ENCODE measurements around the gene CASKIN1.

CASKIN1 gene

GRCh38 chr16:2190659-2191445 lies 5.6 kb downstream of the CASKIN1 start:
- no peak for DNase-seq

GRCh38 chr16:2190002-2190658 lies 6.3 kb downstream of the CASKIN1 start:
- DNase-seq: no peak

DNA sequence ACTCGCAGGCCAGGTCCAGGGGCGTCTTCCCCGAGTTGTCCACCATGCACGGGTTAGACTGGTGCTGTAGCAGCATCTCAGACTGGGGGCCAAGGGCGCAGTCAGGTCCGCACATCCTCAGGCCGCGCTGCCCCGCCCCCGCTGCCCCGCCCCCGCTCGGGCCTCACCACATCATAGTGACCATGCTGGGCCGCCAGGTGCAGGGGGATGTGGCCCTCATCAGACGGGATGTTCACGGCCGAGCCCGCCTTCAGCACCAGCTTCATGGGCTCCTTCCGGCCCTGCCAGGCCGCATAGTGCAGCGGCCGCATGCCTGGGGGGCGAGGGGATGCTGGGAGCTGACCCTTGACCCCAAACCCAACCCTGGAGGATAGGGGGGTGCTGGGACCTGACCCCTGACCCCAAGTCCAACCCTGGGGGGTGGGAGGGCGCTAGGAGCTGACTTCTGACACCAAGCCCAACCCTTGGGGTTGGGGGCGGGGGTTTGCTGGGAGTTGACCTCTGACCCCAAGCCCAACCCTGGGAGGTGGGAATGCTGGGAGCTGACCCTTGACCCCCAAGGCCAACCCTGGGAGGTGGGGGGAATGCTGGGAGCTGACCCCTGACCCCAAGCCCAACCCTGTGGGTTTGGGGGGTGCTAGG lies 7.0 kb downstream of the CASKIN1 start:
- DNase-seq: no peak

GRCh38 chr16:2188395-2188794 lies 8.0 kb downstream of the CASKIN1 start:
- DNase-seq: no peak

DNA sequence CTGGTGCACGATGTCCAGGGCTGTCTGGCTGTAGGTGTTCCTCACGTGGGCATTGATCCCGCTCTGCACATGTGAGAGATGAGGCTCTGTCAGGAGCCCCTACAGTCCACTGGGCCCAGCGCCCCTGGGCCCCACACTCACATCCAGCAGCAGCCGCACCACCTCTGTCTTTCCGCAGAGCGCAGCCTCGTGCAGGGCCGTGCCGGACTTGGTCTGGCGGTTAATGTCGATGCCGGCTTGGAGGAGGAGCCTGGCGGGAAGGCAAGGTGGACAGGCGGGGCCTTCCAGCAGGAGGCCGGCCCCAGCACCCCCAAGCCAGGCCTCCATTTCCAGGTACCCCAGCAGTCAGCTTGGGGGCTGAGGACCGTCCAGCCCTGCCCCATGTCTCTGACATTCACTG lies 9.2 kb downstream of the CASKIN1 start:
- DNase-seq: no peak

DNA sequence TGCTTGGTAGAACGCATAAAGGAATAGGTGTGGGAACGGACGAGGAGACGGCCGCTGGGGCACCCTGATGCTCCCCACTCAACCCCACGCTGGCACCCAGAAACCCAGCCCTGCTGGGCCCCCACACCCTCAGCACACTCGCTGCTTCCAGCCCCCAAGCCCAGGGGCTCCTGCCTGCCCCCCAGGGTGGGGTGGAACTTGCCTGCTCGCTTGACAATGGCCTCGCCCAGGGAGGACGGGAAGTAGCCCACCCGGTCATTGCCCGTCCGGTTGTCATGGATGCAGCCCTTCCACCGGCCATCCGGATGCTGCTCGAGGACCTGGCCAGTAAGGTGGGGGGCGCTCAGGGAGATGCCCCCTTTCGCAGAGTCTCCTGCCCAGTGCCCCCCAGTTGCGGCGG lies 9.9 kb downstream of the CASKIN1 start:
- DNase-seq: no peak

- no peak for DNase-seq
Measured at GRCh38 chr16:2186064-2186463, 10.3 kb downstream of the CASKIN1 start.

- DNase-seq: no peak
Measured at GRCh38 chr16:2184962-2185361, 11.4 kb downstream of the CASKIN1 start.

DNA sequence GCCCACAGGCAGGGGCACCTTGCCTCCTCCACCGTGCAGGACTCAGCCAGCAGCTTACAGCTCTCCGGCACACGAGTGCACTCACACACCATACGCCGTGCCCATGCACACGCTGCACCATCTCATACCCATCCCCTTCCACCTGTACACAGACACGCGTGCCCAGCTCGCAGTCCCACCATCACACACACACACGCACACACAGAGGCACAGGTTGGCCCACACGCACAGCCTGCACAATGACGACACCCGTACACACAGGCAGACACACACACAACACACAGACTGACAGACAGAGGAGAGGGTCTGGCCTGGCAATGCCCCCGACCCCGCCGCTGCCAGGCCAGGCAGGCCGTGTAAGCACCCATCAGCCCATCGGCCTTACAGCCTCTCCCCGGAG lies 12.1 kb downstream of the CASKIN1 start:
- no peak for DNase-seq

DNA sequence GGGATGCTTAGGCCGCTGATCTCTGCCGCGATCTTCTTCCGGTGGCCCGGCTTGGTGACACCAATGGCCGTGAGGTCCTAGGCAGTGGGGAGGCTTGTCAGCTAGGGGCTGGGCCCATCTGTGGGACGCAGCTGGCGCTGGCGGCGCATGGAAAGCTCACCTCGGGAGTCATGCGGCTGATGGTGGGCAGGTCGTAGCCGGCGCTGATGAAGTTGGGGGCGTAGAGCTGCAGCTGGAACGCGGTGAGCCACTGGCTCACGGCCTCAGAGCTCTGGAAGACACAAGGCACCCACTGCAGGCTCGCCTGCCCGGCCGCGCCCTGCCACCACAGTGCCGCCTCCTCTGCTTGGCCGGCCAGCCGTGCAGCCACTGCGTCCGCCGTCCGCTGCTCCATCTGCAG lies 12.7 kb downstream of the CASKIN1 start:
- DNase-seq: no peak

- DNase-seq: no peak
Measured at GRCh38 chr16:2181952-2182351, 14.5 kb downstream of the CASKIN1 start.

- no peak for DNase-seq
Measured at GRCh38 chr16:2180962-2181923, 15.2 kb downstream of the CASKIN1 start.

- DNase-seq: no peak
Measured at GRCh38 chr16:2180461-2180860, 15.9 kb downstream of the CASKIN1 start.

- DNase-seq: no peak
Measured at GRCh38 chr16:2179576-2179975, 16.8 kb downstream of the CASKIN1 start.

DNA sequence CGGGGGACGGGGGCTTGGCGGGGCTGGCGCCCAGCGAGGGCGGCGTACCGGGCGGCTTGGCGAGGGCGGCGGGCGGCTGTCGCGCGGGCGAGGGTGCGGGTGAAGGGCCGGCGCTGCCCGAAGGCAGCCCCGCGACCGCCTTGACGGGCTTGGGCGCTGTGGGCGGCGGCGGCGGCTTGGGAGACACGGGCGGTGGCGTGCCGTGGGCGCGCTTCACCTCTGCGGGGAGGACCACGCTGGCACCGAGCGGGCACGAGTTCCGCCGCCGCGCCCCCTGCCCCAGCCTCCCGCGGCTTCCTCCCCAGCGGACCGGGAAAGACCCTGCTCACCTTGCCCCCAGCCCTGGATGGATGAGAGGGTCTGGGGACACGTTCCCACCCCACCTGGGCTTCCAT lies 17.3 kb downstream of the CASKIN1 start:
- no peak for DNase-seq

- DNase-seq: no peak
Measured at GRCh38 chr16:2178321-2179106, 17.9 kb downstream of the CASKIN1 start.

- no peak for DNase-seq
Measured at GRCh38 chr16:2177561-2177960, 18.8 kb downstream of the CASKIN1 start.

GRCh38 chr16:2177101-2177500 lies 19.3 kb downstream of the CASKIN1 start:
- DNase-seq: no peak

DNA sequence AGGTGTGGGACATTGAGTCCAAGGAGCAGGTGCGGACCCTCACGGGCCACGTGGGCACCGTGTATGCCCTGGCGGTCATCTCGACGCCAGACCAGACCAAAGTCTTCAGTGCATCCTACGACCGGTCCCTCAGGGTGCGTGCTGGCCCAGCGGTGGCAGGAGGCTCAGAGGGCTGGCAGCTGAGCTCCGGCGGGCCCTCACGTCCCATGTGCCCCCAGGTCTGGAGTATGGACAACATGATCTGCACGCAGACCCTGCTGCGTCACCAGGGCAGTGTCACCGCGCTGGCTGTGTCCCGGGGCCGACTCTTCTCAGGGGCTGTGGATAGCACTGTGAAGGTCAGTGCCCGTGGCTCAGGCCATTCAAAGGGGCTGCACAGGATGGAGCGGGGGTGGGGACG lies 20.4 kb downstream of the CASKIN1 start:
- no peak for DNase-seq

- no peak for DNase-seq
Measured at GRCh38 chr16:2175454-2175853, 21.0 kb downstream of the CASKIN1 start.

DNA sequence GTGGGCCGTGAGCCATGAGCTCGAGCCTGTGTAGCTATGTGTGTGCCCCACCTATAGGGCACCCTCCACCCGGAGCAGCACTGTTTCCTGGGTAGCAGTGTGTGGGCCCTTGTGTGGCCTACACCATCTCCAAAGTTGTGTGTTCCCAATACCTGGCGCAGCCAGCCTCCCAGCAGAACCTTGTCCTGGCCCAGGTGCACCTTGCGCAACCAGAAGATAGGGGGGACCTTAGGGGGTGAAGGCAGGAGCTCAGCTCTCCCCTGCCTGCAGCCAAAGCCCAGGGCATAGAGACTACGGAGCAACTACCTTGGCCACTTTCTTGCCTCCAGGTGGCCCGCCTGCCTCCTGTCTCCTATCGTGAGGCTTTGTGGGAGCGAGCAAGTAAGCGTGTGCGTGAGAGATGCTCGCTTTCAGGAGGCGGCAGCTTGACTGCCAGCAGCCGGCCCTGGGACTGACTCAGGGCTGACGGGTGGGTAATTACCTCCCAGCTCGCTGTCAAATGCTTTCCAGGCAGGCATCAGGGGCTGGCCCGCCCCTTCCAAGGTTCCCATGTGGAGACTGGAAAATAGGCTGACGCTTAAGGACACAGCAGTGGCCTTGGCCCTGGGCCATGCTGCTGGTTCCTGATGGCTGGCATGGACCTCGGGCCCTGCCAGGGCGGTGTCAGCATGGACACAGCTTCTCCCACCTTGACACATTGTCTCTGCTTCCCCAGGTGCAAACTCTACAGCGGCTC lies 21.8 kb downstream of the CASKIN1 start:
- DNase-seq: no peak
